ENCODE data around the gene TEN1. TPM values are rescaled to one million over a fixed set of nuclear protein-coding genes. Genes with fewer than 3 reads are reported as not detected.

Gene TEN1
- total and polyA plus RNA-seq, 9 of the 15 experiments (the other 6 are each of a cell fraction or from before 2014, with no cell fraction given) = 1.3 to 25.7 (median 10.1) TPM

DNA sequence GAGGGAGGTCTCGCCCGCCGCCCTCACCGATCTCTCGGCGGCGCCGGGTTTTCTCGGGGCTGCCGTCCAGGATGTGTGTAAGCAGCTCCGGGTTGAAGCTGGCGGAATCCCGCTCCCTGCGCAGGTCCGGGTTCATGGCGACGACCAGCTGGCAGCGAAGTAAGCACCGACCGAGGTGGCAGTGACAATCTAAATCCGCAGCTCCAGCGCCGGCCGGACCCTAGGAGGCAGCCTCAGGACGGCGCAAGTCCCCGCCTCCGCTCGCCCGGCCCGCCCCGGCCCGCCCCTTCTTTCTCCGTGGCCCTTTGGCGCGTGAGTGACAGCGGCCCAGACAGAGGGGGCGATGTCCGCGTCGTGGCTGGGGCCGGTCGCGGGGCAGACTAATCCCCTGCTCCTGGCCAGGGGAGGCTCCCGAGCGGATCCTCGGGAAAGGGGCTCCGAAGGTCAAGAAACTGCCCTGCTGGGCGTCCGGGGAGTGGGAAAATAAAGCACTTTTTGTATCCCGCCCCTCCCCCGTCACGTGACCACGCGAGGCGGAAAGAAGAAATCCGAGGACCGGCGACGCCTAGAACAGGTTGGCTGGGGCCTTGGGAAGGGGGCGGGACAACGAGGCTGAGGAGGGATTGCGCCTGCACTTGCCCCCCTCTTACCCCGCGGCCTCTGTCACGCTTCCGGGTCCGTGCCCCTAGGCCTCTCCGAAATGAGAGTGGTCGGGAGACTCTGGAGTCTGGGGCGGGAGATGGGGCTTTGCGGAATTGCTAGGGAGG, at the start of gene TEN1, which contains the start of gene ACOX1 (continued):
- TF ChIP-seq, protein P1, sequence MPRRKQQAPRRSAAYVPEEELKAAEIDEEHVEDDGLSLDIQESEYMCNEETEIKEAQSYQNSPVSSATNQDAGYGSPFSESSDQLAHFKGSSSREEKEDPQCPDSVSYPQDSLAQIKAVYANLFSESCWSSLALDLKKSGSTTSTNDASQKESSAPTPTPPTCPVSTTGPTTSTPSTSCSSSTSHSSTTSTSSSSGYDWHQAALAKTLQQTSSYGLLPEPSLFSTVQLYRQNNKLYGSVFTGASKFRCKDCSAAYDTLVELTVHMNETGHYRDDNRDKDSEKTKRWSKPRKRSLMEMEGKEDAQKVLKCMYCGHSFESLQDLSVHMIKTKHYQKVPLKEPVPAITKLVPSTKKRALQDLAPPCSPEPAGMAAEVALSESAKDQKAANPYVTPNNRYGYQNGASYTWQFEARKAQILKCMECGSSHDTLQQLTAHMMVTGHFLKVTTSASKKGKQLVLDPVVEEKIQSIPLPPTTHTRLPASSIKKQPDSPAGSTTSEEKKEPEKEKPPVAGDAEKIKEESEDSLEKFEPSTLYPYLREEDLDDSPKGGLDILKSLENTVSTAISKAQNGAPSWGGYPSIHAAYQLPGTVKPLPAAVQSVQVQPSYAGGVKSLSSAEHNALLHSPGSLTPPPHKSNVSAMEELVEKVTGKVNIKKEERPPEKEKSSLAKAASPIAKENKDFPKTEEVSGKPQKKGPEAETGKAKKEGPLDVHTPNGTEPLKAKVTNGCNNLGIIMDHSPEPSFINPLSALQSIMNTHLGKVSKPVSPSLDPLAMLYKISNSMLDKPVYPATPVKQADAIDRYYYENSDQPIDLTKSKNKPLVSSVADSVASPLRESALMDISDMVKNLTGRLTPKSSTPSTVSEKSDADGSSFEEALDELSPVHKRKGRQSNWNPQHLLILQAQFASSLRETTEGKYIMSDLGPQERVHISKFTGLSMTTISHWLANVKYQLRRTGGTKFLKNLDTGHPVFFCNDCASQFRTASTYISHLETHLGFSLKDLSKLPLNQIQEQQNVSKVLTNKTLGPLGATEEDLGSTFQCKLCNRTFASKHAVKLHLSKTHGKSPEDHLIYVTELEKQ (CRISPR knock-in tag; IDR thresholded peaks at IDR 0.05) = no peak
- TF ChIP-seq TARDBP (IDR thresholded peaks at IDR 0.05) (no peak), SIN3A (IDR thresholded peaks at IDR 0.05; ENCODE audit: borderline replicate concordance in 2 of 2, control insufficient read depth in 1 of 2, low read depth in 2 of 2, low read length in 2 of 2) (peak in 1 of 2 experiments; percentile 75; a peak in 1 of 4 replicates), KAT7 (CRISPR knock-in tag; IDR thresholded peaks at IDR 0.05; ENCODE audit: borderline replicate concordance) (peak; percentile 79; the same call in 1 of the 2 replicates), HMG20A (CRISPR knock-in tag; conservative IDR thresholded peaks at IDR 0.05) (no peak), BHLHE40 (IDR thresholded peaks at IDR 0.05; ENCODE audit: low read length) (peak; percentile 97), ZFX (CRISPR knock-in tag; IDR thresholded peaks at IDR 0.05) (peak; percentile 97), HCFC1 (IDR thresholded peaks at IDR 0.05; ENCODE audit: low read depth, low read length) (no peak; the same call in none of the 2 replicates)
- TF ChIP-seq, protein P2, sequence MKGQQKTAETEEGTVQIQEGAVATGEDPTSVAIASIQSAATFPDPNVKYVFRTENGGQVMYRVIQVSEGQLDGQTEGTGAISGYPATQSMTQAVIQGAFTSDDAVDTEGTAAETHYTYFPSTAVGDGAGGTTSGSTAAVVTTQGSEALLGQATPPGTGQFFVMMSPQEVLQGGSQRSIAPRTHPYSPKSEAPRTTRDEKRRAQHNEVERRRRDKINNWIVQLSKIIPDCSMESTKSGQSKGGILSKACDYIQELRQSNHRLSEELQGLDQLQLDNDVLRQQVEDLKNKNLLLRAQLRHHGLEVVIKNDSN (CRISPR knock-in tag; IDR thresholded peaks at IDR 0.05) = peak; percentile 98
- TF ChIP-seq, protein P3, sequence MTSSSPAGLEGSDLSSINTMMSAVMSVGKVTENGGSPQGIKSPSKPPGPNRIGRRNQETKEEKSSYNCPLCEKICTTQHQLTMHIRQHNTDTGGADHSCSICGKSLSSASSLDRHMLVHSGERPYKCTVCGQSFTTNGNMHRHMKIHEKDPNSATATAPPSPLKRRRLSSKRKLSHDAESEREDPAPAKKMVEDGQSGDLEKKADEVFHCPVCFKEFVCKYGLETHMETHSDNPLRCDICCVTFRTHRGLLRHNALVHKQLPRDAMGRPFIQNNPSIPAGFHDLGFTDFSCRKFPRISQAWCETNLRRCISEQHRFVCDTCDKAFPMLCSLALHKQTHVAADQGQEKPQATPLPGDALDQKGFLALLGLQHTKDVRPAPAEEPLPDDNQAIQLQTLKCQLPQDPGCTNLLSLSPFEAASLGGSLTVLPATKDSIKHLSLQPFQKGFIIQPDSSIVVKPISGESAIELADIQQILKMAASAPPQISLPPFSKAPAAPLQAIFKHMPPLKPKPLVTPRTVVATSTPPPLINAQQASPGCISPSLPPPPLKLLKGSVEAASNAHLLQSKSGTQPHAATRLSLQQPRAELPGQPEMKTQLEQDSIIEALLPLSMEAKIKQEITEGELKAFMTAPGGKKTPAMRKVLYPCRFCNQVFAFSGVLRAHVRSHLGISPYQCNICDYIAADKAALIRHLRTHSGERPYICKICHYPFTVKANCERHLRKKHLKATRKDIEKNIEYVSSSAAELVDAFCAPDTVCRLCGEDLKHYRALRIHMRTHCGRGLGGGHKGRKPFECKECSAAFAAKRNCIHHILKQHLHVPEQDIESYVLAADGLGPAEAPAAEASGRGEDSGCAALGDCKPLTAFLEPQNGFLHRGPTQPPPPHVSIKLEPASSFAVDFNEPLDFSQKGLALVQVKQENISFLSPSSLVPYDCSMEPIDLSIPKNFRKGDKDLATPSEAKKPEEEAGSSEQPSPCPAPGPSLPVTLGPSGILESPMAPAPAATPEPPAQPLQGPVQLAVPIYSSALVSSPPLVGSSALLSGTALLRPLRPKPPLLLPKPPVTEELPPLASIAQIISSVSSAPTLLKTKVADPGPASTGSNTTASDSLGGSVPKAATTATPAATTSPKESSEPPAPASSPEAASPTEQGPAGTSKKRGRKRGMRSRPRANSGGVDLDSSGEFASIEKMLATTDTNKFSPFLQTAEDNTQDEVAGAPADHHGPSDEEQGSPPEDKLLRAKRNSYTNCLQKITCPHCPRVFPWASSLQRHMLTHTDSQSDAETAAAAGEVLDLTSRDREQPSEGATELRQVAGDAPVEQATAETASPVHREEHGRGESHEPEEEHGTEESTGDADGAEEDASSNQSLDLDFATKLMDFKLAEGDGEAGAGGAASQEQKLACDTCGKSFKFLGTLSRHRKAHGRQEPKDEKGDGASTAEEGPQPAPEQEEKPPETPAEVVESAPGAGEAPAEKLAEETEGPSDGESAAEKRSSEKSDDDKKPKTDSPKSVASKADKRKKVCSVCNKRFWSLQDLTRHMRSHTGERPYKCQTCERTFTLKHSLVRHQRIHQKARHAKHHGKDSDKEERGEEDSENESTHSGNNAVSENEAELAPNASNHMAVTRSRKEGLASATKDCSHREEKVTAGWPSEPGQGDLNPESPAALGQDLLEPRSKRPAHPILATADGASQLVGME (CRISPR knock-in tag; IDR thresholded peaks at IDR 0.05) = 0 out of 2 replicates have a peak, but pooled peaks have one; percentile 43
- TF ChIP-seq, protein P4, sequence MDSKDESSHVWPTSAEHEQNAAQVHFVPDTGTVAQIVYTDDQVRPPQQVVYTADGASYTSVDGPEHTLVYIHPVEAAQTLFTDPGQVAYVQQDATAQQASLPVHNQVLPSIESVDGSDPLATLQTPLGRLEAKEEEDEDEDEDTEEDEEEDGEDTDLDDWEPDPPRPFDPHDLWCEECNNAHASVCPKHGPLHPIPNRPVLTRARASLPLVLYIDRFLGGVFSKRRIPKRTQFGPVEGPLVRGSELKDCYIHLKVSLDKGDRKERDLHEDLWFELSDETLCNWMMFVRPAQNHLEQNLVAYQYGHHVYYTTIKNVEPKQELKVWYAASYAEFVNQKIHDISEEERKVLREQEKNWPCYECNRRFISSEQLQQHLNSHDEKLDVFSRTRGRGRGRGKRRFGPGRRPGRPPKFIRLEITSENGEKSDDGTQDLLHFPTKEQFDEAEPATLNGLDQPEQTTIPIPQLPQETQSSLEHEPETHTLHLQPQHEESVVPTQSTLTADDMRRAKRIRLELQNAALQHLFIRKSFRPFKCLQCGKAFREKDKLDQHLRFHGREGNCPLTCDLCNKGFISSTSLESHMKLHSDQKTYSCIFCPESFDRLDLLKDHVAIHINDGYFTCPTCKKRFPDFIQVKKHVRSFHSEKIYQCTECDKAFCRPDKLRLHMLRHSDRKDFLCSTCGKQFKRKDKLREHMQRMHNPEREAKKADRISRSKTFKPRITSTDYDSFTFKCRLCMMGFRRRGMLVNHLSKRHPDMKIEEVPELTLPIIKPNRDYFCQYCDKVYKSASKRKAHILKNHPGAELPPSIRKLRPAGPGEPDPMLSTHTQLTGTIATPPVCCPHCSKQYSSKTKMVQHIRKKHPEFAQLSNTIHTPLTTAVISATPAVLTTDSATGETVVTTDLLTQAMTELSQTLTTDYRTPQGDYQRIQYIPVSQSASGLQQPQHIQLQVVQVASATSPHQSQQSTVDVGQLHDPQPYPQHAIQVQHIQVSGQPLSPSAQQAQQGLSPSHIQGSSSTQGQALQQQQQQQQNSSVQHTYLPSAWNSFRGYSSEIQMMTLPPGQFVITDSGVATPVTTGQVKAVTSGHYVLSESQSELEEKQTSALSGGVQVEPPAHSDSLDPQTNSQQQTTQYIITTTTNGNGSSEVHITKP (IDR thresholded peaks at IDR 0.05; ENCODE audit: partially characterized antibody) = peak; percentile 65
